B cell (primary cell): ENCODE results near the gene ARHGEF19. TPM values are rescaled to one million over a fixed set of nuclear protein-coding genes. Genes with fewer than 3 reads are reported as not detected.
A peak's percentile ranks its signal among the peaks of the same experiment; 100 is the strongest.

Experiments
- ATAC-seq: fragments of 200-7000 bp; cut with Tn5 transposase; one replicate; pipeline ENCODE4 v1.10.0; 2021; ENCODE audit warnings: low read depth, mild to moderate bottlenecking, moderate number of reproducible peaks, moderate library complexity
- CTCF ChIA-PET: fragments of 350-600 bp; sonication (Branson Sonifier 250); formaldehyde crosslinking; loops from one replicate; lab custom pipeline; 2021; ENCODE audit warnings: antibody characterized with exemption, inconsistent platforms; lab: Charles Lee
- POLR2A ChIA-PET: fragments of 350-600 bp; sonication (Branson Sonifier 250); formaldehyde crosslinking; loops from one replicate; lab custom pipeline; 2021; ENCODE audit warnings: antibody characterized with exemption; lab: Charles Lee
- DNase-seq: peaks from one replicate; pipeline ENCODE4 v3.0.0; 2013
- H2AFZ ChIP-seq: 2 replicates; pipeline ENCODE4 v1.6.1; 2012; ENCODE audit warnings: mild to moderate bottlenecking, low read depth, low read length; ENCODE audit not compliant: insufficient read depth, poor library complexity, severe bottlenecking
- H3K27ac ChIP-seq, 2 donors: 1 replicate in 1 of 2; 2 replicates in 1 of 2; pipeline ENCODE4 v1.5.1; 2012 to 2013; ENCODE audit warnings: low read length in 2 of 2, mild to moderate bottlenecking in 2 of 2, moderate library complexity in 1 of 2
- H3K27me3 ChIP-seq, 4 experiments: fragments of 200-600 bp in 1 of 4; sonication (generic) in 1 of 4; replicated peaks in 1 of 4; 1 replicate in 2 of 4; 2 replicates in 2 of 4; pipeline versions ENCODE4 v1.6.1 to v1.7.0; 2013 to 2016; ENCODE audit warnings: low read length in 3 of 4, mild to moderate bottlenecking in 2 of 4, mixed read lengths in 1 of 4, moderate library complexity in 1 of 4; ENCODE audit not compliant: insufficient read depth in 4 of 4, control insufficient read depth in 3 of 4; ENCODE audit errors: control extremely low read depth in 1 of 4
- H3K36me3 ChIP-seq, 2 experiments: replicated peaks in 1 of 2; 1 replicate in 1 of 2; 2 replicates in 1 of 2; pipeline versions ENCODE4 v1.6.1 to v1.7.1; 2013; ENCODE audit warnings: low read length in 1 of 2; ENCODE audit not compliant: insufficient read depth in 2 of 2, control insufficient read depth in 1 of 2; ENCODE audit errors: control extremely low read depth in 1 of 2, extremely low read depth in 1 of 2
- H3K4me1 ChIP-seq, 2 donors: fragments of 200-600 bp in 1 of 2; sonication (generic) in 1 of 2; 1 replicate in 1 of 2; 2 replicates in 1 of 2; pipeline versions ENCODE4 v1.5.1 to v1.6.1; 2013 to 2017; ENCODE audit warnings: low read length in 2 of 2; ENCODE audit not compliant: control insufficient read depth in 2 of 2, insufficient read depth in 2 of 2
- H3K4me2 ChIP-seq: replicated peaks from 2 replicates; pipeline ENCODE3; 2012; ENCODE audit warnings: mild to moderate bottlenecking, low read depth, low read length; ENCODE audit not compliant: poor library complexity, severe bottlenecking
- H3K4me3 ChIP-seq, 5 experiments: fragments of 200-600 bp in 1 of 5; sonication (generic) in 1 of 5; 1 replicate in 3 of 5; 2 replicates in 2 of 5; pipeline versions ENCODE4 v1.5.1 to v1.7.0; 2011 to 2016; ENCODE audit warnings: low read length in 4 of 5, mild to moderate bottlenecking in 4 of 5, low read depth in 2 of 5, control low read depth in 1 of 5, moderate library complexity in 1 of 5; ENCODE audit not compliant: insufficient read depth in 1 of 5; ENCODE audit errors: control extremely low read depth in 1 of 5, extremely low read depth in 1 of 5
- H3K79me2 ChIP-seq: fragments of 200-600 bp; sonication (generic); one replicate; pipeline ENCODE4 v1.6.0; 2016; ENCODE audit warnings: low read length; ENCODE audit not compliant: control insufficient read depth, insufficient read depth
- H3K9ac ChIP-seq: fragments of 200-600 bp; sonication (generic); 2 replicates; pipeline ENCODE4 v1.6.1; 2017; ENCODE audit warnings: mild to moderate bottlenecking, low read length, moderate library complexity
- H3K9me3 ChIP-seq, 3 donors: one replicate each; pipeline versions ENCODE4 v1.6.1 to v1.7.1; 2013; ENCODE audit warnings: low read length in 2 of 3; ENCODE audit not compliant: control insufficient read depth in 2 of 3, insufficient read depth in 1 of 3; ENCODE audit errors: control extremely low read depth in 1 of 3
- H4K20me1 ChIP-seq: 2 replicates; pipeline ENCODE4 v1.6.0; 2012; ENCODE audit warnings: mild to moderate bottlenecking, low read length; ENCODE audit not compliant: insufficient read depth, control insufficient read depth, poor library complexity, severe bottlenecking
- H3K27ac Mint-ChIP-seq: one replicate; pipeline ENCODE4 v1.8.0; 2021; ENCODE audit warnings: mixed read lengths
- H3K27me3 Mint-ChIP-seq: one replicate; pipeline ENCODE4 v1.8.0; 2021; ENCODE audit warnings: mixed read lengths
- H3K4me1 Mint-ChIP-seq: one replicate; pipeline ENCODE4 v1.8.0; 2021; ENCODE audit warnings: mixed read lengths
- H3K4me3 Mint-ChIP-seq: one replicate; pipeline ENCODE4 v1.8.0; 2021; ENCODE audit warnings: mixed read lengths
- H3K9me3 Mint-ChIP-seq: one replicate; pipeline ENCODE4 v1.8.0; 2022; ENCODE audit warnings: mixed read lengths; ENCODE audit not compliant: insufficient read depth
- CTCF ChIP-seq: fragments of 200-600 bp; IDR thresholded peaks from one replicate; pipeline ENCODE4 v1.8.0; 2022; ENCODE audit warnings: antibody characterized with exemption, mild to moderate bottlenecking
- EZH2 ChIP-seq: IDR thresholded peaks from 2 replicates; pipeline ENCODE4 v1.6.1; 2012; ENCODE audit warnings: borderline replicate concordance, low read depth, mild to moderate bottlenecking, moderate library complexity, low read length; ENCODE audit not compliant: insufficient read depth, poor library complexity, severe bottlenecking
- WGBS: methylation state at CpG from one replicate; pipeline ENCODE4 v1.1.5; 2013; ENCODE audit warnings: missing lambda C conversion rate; ENCODE audit not compliant: insufficient coverage; 5-methylcytosine and 5-hydroxymethylcytosine counted together
- intact Hi-C: fragments of 100-400 bp; cut with micrococcal nuclease; formaldehyde crosslinking; loops from one replicate; pipeline ENCODE4 v1.10.0; 2022
- polyA plus RNA-seq: library from polyadenylated mRNA; depleted of rRNA; stranded (reverse); fragments of >200 nt; gene quantifications from 2 replicates; pipeline ENCODE4 v1.2.3, GENCODE V29; 2012
- total RNA-seq, 2 donors: library from RNA; stranded (reverse); fragments of 120-200 nt in 1 of 2; gene quantifications; 1 replicate in 1 of 2; 2 replicates in 1 of 2; pipeline versions ENCODE4 v1.2.3 to v1.2.4, GENCODE V29; 2013 to 2022

ARHGEF19 gene
- total and polyA plus RNA-seq, 2 donors (not counting 1 experiment from before 2014, with no cell fraction given), result 13.9 to 20.9 TPM

GRCh38 chr1:16206547-16207317 lies 5.7 kb downstream of the ARHGEF19 start:
- Histone ChIP-seq H3K36me3 (peaks cover 0 to 12% of the 10 kb centered on the region in 2 experiments), H3K27ac (peak overlapping the region; percentile 61 to 79), H3K9me3 (no peaks in the 10 kb centered on the region), H2AFZ (peak overlapping the region; percentile 95), H3K79me2 (peaks cover 8% of the 10 kb centered on the region), H3K4me2 (peak overlapping the region; percentile 92), H3K27me3 (no peaks in the 10 kb centered on the region), H3K4me1 (peaks cover 12 to 17% of the 10 kb centered on the region in 2 donors), H3K4me3 (peak overlapping the region; percentile 11 to 96 (median 72)), H4K20me1 (peaks cover 15% of the 10 kb centered on the region), H3K9ac (peak overlapping the region; percentile 82)
- Mint-ChIP-seq H3K9me3 (no peaks in the 10 kb centered on the region), H3K4me3 (peak overlapping the region; percentile 97), H3K27me3 (peaks cover under 1% of the 10 kb centered on the region), H3K27ac (peak overlapping the region; percentile 93), H3K4me1 (peaks cover 10% of the 10 kb centered on the region)
- TF ChIP-seq EZH2, result no peak
- TF ChIP-seq CTCF, result no peak
- peak; percentile 93 for DNase-seq
- ATAC-seq, result peak; percentile 87
- under 1% methylated on average over 83 of the region's 87 CpGs for WGBS
- intact Hi-C loops, result loop anchor here (1.0 to 2.0 kb wide), 6 partner anchors 11 to 682 kb away; partner anchors contain the start of genes CASP9 and SZRD1
- ChIA-PET POLR2A (interaction anchor here (0.8 to 1.7 kb wide), 4 partner anchors 9 to 231 kb away, joined by 3 to 11 read pairs (median 4); partner anchors contain the start of genes SZRD1 and ZBTB17), CTCF (interaction anchor here (1.0 to 3.3 kb wide), 4 partner anchors 9 to 157 kb away, joined by 3 to 9 read pairs (median 6); partner anchors contain the start of gene CPLANE2)
